Measurements from ENCODE around the gene MSMB. TPM values are rescaled to one million over a fixed set of nuclear protein-coding genes. Genes with fewer than 3 reads are reported as not detected.

The MSMB gene, protein sequence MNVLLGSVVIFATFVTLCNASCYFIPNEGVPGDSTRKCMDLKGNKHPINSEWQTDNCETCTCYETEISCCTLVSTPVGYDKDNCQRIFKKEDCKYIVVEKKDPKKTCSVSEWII
- 0.27 TPM in 1 of 2 replicates, not detected in the other for total RNA-seq

DNA sequence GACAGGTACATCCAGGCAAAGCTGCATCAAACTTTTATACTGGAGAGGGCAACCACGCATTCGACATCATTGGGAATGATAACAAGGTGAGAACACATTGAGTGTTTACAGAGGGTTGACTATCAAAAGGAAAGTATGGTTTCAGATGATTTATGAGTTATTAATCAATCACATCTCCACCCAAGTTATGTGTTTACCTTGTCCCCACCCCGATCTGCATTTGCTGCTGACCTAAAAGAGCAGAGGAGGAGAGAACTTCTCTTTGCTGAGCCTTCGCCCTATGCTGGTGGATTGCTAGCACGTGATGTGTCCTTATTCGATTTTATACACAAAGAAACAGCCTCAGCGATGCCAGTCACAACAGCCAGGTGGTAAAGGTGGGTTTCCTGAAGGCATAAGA lies at the start of gene MSMB:
TSS of gene MSMB (minus strand) at position 9 of the 400 bp plus-strand sequence. CDS start 32 bp downstream, outside the sequence.

GRCh38 chr10:46030091-46030937 lies 15.8 kb downstream of the MSMB start, which contains the start of gene NCOA4:
NCOA4 (minus strand) TSS chr10:46030623; CDS start chr10:46016680, 13,943 bp downstream.

Other genes with a start within 250 kb of the MSMB start
- gene AGAP4, start 198.8 kb downstream of the MSMB start, total RNA-seq, result 4.0 and 4.5 TPM in 2 replicates
- gene TIMM23, start 73.8 kb downstream of the MSMB start, total RNA-seq, result 75.8 and 95.5 TPM in 2 replicates
- gene NCOA4, start 15.6 kb downstream of the MSMB start, total RNA-seq, result 202 TPM in 2 replicates
- gene ANTXRL, start 240.7 kb upstream of the MSMB start, total RNA-seq, result not detected in 2 replicates

All from endothelial cell of coronary artery (primary cell).